ENCODE data around the gene RIIAD1.
"Not testable (repeated sequence)": the region's sequence is repeated elsewhere in the genome, so short reads cannot be mapped to it uniquely, and the experiment has no call there.

GRCh38 chr1:151682901-151683300 lies 38.4 kb upstream of the RIIAD1 start:
- TF ChIP-seq, protein P1, sequence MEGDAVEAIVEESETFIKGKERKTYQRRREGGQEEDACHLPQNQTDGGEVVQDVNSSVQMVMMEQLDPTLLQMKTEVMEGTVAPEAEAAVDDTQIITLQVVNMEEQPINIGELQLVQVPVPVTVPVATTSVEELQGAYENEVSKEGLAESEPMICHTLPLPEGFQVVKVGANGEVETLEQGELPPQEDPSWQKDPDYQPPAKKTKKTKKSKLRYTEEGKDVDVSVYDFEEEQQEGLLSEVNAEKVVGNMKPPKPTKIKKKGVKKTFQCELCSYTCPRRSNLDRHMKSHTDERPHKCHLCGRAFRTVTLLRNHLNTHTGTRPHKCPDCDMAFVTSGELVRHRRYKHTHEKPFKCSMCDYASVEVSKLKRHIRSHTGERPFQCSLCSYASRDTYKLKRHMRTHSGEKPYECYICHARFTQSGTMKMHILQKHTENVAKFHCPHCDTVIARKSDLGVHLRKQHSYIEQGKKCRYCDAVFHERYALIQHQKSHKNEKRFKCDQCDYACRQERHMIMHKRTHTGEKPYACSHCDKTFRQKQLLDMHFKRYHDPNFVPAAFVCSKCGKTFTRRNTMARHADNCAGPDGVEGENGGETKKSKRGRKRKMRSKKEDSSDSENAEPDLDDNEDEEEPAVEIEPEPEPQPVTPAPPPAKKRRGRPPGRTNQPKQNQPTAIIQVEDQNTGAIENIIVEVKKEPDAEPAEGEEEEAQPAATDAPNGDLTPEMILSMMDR (IDR thresholded peaks at IDR 0.05) = not testable (repeated sequence)
- not testable (repeated sequence) for TF ChIP-seq EP300 (IDR thresholded peaks at IDR 0.05; ENCODE audit: borderline replicate concordance in 1 of 2, low read depth in 1 of 2, low read length in 1 of 2); PBX3 (IDR thresholded peaks at IDR 0.05); RAD21 (IDR thresholded peaks at IDR 0.05; ENCODE audit: low read length); ELF1 (IDR thresholded peaks at IDR 0.05); EZH2phosphoT487 (IDR thresholded peaks at IDR 0.05; ENCODE audit: borderline replicate concordance, low read depth); GABPA (IDR thresholded peaks at IDR 0.05; ENCODE audit: low read depth); GATA2 (CRISPR knock-in tag; IDR thresholded peaks at IDR 0.05); SMC3 (IDR thresholded peaks at IDR 0.05; ENCODE audit: low read depth, low read length); MXI1 (IDR thresholded peaks at IDR 0.05; ENCODE audit: low read depth, low read length); RCOR1 (IDR thresholded peaks at IDR 0.05; ENCODE audit: low read length)
- TF ChIP-seq, protein P2, sequence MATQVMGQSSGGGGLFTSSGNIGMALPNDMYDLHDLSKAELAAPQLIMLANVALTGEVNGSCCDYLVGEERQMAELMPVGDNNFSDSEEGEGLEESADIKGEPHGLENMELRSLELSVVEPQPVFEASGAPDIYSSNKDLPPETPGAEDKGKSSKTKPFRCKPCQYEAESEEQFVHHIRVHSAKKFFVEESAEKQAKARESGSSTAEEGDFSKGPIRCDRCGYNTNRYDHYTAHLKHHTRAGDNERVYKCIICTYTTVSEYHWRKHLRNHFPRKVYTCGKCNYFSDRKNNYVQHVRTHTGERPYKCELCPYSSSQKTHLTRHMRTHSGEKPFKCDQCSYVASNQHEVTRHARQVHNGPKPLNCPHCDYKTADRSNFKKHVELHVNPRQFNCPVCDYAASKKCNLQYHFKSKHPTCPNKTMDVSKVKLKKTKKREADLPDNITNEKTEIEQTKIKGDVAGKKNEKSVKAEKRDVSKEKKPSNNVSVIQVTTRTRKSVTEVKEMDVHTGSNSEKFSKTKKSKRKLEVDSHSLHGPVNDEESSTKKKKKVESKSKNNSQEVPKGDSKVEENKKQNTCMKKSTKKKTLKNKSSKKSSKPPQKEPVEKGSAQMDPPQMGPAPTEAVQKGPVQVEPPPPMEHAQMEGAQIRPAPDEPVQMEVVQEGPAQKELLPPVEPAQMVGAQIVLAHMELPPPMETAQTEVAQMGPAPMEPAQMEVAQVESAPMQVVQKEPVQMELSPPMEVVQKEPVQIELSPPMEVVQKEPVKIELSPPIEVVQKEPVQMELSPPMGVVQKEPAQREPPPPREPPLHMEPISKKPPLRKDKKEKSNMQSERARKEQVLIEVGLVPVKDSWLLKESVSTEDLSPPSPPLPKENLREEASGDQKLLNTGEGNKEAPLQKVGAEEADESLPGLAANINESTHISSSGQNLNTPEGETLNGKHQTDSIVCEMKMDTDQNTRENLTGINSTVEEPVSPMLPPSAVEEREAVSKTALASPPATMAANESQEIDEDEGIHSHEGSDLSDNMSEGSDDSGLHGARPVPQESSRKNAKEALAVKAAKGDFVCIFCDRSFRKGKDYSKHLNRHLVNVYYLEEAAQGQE (IDR thresholded peaks at IDR 0.05; ENCODE audit: low read depth, low read length) = not testable (repeated sequence)

All from SK-N-SH (cell line).